ENCODE measurements around the gene CYBC1.

The CYBC1 gene

DNA sequence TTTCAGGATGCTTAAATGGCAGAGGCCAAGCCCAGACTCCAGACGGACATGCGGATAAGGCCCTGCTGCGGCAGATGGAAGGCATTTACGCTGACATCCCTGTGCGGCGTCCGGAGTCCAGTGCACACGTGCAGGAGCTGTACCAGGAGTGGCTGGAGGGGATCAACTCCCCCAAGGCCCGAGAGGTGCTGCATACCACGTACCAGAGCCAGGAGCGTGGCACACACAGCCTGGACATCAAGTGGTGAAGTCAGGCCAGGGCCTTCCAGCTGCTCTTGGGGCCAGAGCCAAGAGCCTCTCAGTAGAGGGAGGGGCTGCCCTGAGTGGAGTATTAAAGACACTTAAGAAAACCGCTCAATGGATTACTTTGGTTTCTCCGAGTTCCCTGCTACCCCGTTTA lies 37.4 kb upstream of the CYBC1 start:
- Histone ChIP-seq H3K27me3 (ENCODE audit: insufficient read depth, poor library complexity, severe bottlenecking) (no peaks in the 10 kb centered on the region), H3K4me3 (replicated peaks; ENCODE audit: insufficient read depth, low read length) (no peak overlapping the region), H3K27ac (replicated peaks) (no peak overlapping the region)
- no peak for TF ChIP-seq SPI1 (IDR thresholded peaks at IDR 0.05; ENCODE audit: borderline replicate concordance, low read depth)
- no peak for DNase-seq (ENCODE audit: low read depth in 1 of 2, low spot score in 1 of 2)

DNA sequence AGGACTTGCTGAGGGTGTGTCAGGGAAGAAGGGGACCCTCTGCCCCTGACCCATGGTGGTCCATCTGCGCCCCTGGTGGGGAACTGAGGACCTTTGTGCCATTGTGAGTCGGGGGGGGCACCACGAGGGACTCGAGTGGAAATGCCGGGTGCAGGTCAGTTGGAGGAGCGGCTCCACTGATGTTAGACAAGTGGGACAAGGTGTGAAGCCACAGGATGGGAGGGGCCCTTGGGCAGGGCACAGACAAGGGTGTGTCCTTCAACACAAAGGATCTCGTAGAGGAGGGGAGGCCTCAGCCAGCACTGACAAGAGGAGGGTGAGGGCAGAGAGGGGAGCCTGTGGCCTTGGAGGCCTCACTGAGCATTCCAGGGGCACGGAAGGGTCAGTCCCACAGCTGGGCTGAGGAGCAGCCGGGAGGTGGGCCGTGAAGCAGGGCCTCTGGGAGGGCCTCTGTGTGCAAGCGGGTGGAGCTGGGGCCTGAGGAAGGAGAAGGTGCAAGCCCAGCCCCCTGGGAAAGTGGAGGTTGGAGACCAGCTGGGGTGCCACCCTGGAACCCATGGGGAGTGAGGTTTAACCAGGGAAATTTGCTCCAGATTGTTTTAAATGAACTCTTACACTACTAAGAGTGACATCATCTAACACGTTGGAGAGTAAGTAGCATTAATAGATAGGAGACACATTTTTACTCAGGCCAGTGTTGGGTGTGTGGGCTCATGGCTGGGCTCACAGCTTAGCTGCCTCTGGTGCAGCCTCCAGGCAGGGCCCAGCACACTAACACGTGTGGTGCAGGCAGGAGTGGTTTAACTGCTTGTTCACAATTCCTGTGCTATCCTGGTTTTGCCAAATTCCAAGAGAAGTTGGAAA lies 35.9 kb upstream of the CYBC1 start:
- DNase-seq (ENCODE audit: low read depth in 1 of 2, low spot score in 1 of 2) = no peak
- TF ChIP-seq, protein P1, sequence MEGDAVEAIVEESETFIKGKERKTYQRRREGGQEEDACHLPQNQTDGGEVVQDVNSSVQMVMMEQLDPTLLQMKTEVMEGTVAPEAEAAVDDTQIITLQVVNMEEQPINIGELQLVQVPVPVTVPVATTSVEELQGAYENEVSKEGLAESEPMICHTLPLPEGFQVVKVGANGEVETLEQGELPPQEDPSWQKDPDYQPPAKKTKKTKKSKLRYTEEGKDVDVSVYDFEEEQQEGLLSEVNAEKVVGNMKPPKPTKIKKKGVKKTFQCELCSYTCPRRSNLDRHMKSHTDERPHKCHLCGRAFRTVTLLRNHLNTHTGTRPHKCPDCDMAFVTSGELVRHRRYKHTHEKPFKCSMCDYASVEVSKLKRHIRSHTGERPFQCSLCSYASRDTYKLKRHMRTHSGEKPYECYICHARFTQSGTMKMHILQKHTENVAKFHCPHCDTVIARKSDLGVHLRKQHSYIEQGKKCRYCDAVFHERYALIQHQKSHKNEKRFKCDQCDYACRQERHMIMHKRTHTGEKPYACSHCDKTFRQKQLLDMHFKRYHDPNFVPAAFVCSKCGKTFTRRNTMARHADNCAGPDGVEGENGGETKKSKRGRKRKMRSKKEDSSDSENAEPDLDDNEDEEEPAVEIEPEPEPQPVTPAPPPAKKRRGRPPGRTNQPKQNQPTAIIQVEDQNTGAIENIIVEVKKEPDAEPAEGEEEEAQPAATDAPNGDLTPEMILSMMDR (IDR thresholded peaks at IDR 0.05; ENCODE audit: insufficient read depth, low read length) = no peak
- H3K27ac ChIP-seq (replicated peaks) = no peak overlapping the region
- no peaks in the 10 kb centered on the region for H3K27me3 ChIP-seq (ENCODE audit: insufficient read depth, poor library complexity, severe bottlenecking)
- no peak overlapping the region for H3K4me3 ChIP-seq (replicated peaks; ENCODE audit: insufficient read depth, low read length)

DNA sequence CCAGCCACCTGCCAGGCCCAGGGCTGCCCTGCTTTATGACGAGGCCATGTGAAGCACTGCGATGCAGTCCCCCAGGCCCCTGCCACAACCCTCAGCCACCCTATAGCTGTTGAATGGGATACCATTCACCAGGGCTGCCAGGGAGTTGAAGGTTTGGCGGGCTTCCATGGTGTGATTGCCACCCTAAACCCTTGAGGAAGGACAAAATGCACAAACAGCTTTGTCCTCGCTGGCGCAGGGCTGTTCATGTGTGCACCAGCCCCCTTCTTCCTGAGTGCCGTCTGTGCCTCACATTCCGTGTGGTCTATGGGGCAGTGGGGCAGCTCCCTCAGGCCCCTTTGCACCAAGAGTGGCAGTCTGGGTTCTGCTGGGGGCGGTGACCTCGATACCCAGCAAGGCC lies 33.3 kb upstream of the CYBC1 start:
- TF ChIP-seq GABPA (IDR thresholded peaks at IDR 0.05; ENCODE audit: low read depth) (no peak), SPI1 (IDR thresholded peaks at IDR 0.05; ENCODE audit: borderline replicate concordance, low read depth) (no peak)
- TF ChIP-seq, protein P2, sequence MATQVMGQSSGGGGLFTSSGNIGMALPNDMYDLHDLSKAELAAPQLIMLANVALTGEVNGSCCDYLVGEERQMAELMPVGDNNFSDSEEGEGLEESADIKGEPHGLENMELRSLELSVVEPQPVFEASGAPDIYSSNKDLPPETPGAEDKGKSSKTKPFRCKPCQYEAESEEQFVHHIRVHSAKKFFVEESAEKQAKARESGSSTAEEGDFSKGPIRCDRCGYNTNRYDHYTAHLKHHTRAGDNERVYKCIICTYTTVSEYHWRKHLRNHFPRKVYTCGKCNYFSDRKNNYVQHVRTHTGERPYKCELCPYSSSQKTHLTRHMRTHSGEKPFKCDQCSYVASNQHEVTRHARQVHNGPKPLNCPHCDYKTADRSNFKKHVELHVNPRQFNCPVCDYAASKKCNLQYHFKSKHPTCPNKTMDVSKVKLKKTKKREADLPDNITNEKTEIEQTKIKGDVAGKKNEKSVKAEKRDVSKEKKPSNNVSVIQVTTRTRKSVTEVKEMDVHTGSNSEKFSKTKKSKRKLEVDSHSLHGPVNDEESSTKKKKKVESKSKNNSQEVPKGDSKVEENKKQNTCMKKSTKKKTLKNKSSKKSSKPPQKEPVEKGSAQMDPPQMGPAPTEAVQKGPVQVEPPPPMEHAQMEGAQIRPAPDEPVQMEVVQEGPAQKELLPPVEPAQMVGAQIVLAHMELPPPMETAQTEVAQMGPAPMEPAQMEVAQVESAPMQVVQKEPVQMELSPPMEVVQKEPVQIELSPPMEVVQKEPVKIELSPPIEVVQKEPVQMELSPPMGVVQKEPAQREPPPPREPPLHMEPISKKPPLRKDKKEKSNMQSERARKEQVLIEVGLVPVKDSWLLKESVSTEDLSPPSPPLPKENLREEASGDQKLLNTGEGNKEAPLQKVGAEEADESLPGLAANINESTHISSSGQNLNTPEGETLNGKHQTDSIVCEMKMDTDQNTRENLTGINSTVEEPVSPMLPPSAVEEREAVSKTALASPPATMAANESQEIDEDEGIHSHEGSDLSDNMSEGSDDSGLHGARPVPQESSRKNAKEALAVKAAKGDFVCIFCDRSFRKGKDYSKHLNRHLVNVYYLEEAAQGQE (IDR thresholded peaks at IDR 0.05; ENCODE audit: insufficient replicate concordance, low read depth) = no peak
- DNase-seq (ENCODE audit: low read depth in 1 of 2, low spot score in 1 of 2) = no peak
- Histone ChIP-seq H3K27me3 (ENCODE audit: insufficient read depth, poor library complexity, severe bottlenecking) (no peaks in the 10 kb centered on the region), H3K27ac (replicated peaks) (no peak overlapping the region), H3K4me3 (replicated peaks; ENCODE audit: insufficient read depth, low read length) (no peak overlapping the region)

DNA sequence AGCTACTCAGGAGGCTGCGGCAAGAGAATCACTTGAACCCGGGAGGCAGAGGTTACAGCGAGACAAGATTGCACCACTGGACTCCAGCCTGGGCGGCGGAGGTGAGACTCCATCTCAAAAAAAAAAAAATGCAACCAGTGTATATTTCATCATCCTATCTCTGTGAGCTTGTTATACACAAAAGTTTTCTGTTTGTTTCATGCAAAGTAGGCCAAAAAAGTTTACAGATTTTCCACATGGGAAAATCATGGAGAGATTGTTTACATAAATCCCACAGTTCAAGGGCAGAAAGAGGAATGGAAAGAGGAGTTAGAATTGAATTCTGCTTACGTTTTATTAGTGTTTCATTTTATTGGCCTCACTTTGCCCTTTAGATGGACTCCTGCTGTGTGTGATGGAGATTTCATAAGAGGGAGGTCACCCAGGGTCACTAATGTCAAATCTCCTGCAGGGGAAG lies 32.7 kb upstream of the CYBC1 start:
- Histone ChIP-seq H3K27ac (replicated peaks) (no peak overlapping the region), H3K4me3 (replicated peaks; ENCODE audit: insufficient read depth, low read length) (no peak overlapping the region), H3K27me3 (ENCODE audit: insufficient read depth, poor library complexity, severe bottlenecking) (no peaks in the 10 kb centered on the region)
- DNase-seq (ENCODE audit: low read depth in 1 of 2, low spot score in 1 of 2) = no peak
- TF ChIP-seq GABPA (IDR thresholded peaks at IDR 0.05; ENCODE audit: low read depth) (no peak), POLR2AphosphoS5 (IDR thresholded peaks at IDR 0.05; ENCODE audit: low read depth) (no peak), SPI1 (IDR thresholded peaks at IDR 0.05; ENCODE audit: borderline replicate concordance, low read depth) (no peak)
- TF ChIP-seq, protein P1 (IDR thresholded peaks at IDR 0.05; ENCODE audit: insufficient read depth, low read length) = no peak
- TF ChIP-seq, protein P2 (IDR thresholded peaks at IDR 0.05; ENCODE audit: insufficient replicate concordance, low read depth) = no peak

DNA sequence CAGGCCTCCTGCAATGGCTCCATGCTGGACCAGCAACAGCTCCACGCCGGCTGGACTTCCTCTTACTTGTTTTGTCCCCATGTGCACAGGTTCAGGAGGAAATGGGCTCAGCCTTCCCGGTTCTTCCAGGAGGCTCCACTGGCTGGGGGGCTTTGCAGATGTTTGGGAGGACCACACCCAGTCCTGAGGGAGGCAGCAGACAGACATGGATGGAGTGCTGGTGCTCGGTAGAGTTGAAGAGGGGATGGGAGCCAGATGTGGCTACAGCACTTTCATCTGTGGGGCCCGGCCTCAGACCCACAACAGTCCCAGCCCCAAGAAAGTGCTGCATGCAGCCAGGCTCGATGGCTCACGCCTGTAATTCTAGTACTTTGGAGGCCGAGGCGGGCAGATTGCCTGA lies 29.8 kb upstream of the CYBC1 start:
- TF ChIP-seq SPI1 (IDR thresholded peaks at IDR 0.05; ENCODE audit: borderline replicate concordance, low read depth) (no peak), POLR2AphosphoS5 (IDR thresholded peaks at IDR 0.05; ENCODE audit: low read depth) (no peak), GABPA (IDR thresholded peaks at IDR 0.05; ENCODE audit: low read depth) (no peak)
- TF ChIP-seq, protein P2 (IDR thresholded peaks at IDR 0.05; ENCODE audit: insufficient replicate concordance, low read depth) = no peak
- TF ChIP-seq, protein P1 (IDR thresholded peaks at IDR 0.05; ENCODE audit: insufficient read depth, low read length) = no peak
- DNase-seq (ENCODE audit: low read depth in 1 of 2, low spot score in 1 of 2) = no peak
- H3K27me3 ChIP-seq (ENCODE audit: insufficient read depth, poor library complexity, severe bottlenecking) = no peaks in the 10 kb centered on the region
- H3K4me3 ChIP-seq (replicated peaks; ENCODE audit: insufficient read depth, low read length) = no peak overlapping the region
- H3K27ac ChIP-seq (replicated peaks) = no peak overlapping the region

Measured in HL-60 (cell line).